Activated naive CD8-positive, alpha-beta T cell treated with anti-CD3 and anti-CD28 coated beads, Interleukin-2, amount 50 U/mL, for 24 hours (primary cell): ENCODE data around the gene NCR3LG1.

Source experiments
- ATAC-seq: fragments of 150-1000 bp; cut with Tn5 transposase; one replicate; pipeline ENCODE4 v1.10.0; 2021
- DNase-seq: peaks from one replicate; pipeline ENCODE4 v3.0.0; 2021
- H3K27ac Mint-ChIP-seq: one replicate; pipeline ENCODE4 v1.8.0; 2021; ENCODE audit warnings: mild to moderate bottlenecking, mixed read lengths
- H3K27me3 Mint-ChIP-seq: one replicate; pipeline ENCODE4 v1.8.0; 2021; ENCODE audit warnings: mixed read lengths
- H3K36me3 Mint-ChIP-seq: one replicate; pipeline ENCODE4 v1.8.0; 2021; ENCODE audit warnings: low read depth, mixed read lengths
- H3K4me1 Mint-ChIP-seq: one replicate; pipeline ENCODE4 v1.8.0; 2021; ENCODE audit warnings: mixed read lengths
- H3K4me3 Mint-ChIP-seq: one replicate; pipeline ENCODE4 v1.8.0; 2021; ENCODE audit warnings: mild to moderate bottlenecking, moderate library complexity, mixed read lengths
- H3K9me3 Mint-ChIP-seq: one replicate; pipeline ENCODE4 v1.8.0; 2021; ENCODE audit warnings: mixed read lengths

NCR3LG1 gene

DNA sequence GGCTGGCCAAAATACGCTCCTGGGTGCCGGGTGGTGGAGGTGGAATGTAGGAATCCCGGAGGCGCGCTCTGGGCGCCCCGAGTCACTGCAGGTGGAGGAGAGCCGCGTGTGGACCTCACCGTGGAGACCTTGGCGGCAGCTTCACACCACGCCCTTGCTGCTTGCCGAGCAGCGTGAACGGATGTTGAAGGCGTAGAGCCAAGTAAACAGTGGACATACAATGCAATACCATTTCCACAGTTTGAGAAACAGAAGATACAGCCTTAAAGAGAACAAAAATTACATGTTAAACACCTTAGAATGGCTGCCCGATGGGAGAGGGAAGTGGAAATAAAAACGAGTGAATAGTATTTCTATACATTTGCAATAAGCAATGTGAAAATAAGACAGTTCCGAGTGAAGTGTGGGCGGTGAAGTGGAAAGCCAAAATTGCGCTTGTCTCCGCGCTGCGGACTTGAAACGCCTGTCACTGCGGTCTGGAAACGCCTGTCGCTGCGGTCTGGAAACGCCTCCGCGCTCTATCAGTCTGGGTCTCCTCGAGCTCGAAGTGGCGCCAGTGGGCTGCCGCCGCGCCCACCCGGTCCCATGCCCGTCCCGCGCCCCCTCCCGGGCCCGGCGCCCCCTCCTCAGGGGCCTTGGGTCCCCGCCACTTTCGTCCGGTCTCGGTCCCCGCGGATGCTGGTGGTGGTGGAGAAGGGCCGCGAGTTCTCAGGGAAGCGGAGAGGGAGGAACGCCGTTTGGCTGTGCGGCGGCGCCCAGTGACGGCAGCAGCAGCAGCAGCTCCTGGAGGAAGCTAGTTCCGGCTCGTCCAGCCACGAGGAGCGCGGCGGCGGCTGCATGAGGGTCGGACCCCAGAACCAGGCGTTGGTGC lies 1.6 kb downstream of the NCR3LG1 start:
- peaks cover 20% of the 10 kb centered on the region for H3K36me3 Mint-ChIP-seq
- peak; percentile 75 for DNase-seq
- no peaks in the 10 kb centered on the region for H3K27me3 Mint-ChIP-seq
- H3K4me1 Mint-ChIP-seq: peaks cover 39% of the 10 kb centered on the region
- peak overlapping the region; percentile 94 for H3K27ac Mint-ChIP-seq
- peak overlapping the region; percentile 92 for H3K4me3 Mint-ChIP-seq
- no peaks in the 10 kb centered on the region for H3K9me3 Mint-ChIP-seq
- ATAC-seq: peak; percentile 58

DNA sequence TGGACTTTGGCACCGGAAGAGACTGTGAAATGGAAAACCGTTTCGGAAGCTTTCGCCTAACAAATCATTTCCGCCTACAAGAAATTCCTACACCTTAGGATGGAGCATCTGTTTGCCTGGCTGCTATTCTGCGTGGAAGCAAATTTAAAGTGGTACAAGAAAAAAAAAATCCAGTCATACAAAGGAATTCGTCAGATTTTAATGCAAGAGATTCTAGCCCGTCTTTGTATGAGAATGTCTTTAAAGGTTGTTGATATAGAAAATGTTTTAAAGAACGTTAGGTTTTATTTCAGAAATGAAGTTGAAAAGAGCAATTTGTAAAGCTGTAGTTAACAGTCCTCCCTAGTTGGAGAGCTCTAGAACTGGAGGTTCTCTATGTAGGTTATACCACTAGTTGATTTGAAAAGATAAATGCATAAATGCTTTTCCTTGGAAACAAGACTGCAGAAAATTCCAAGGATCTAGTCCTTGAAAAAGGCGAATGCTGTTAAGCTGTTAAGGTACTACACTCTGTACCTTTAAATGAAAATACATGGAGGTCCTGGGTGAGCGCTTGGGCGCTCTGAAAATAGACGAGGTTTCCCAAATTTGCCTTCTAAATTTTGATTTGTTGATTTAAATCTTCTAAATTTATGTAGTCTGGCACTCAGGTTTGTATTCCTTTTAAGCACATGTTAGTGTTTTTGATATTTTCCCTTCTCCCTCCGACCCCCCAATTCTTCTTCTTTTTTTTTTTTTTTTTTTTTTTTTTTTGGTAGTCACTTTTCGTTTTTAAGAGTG lies 2.4 kb downstream of the NCR3LG1 start:
- Mint-ChIP-seq H3K4me1 (peaks cover 39% of the 10 kb centered on the region), H3K27me3 (no peaks in the 10 kb centered on the region), H3K9me3 (peaks cover 1% of the 10 kb centered on the region), H3K36me3 (peaks cover 25% of the 10 kb centered on the region), H3K4me3 (peak overlapping the region; percentile 92), H3K27ac (peak overlapping the region; percentile 94)
- ATAC-seq (no peak), DNase-seq (no peak)

DNA sequence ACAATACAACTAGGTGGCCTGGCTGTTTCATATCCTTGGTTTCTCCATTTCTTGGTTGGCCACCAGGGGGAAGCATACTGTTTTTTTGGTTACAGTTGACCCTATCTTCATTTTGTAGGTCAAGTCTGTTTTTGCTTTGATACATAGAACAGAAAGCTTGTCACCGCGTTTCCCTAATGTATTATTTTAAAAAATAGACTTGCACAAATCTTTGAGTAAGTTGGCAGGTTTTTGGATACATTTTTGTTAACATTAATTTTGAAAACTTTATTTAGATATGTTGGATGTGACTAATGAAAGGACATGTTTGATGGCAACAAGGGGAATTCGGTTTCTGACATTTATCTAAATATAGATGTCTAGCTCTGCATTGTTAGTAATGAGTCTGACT lies 3.0 kb downstream of the NCR3LG1 start:
- Mint-ChIP-seq H3K9me3 (peaks cover 3% of the 10 kb centered on the region), H3K27me3 (no peaks in the 10 kb centered on the region), H3K27ac (peak overlapping the region; percentile 32), H3K4me3 (peak overlapping the region; percentile 92), H3K4me1 (peaks cover 39% of the 10 kb centered on the region), H3K36me3 (peaks cover 30% of the 10 kb centered on the region)
- ATAC-seq (no peak), DNase-seq (peak; percentile 77)

DNA sequence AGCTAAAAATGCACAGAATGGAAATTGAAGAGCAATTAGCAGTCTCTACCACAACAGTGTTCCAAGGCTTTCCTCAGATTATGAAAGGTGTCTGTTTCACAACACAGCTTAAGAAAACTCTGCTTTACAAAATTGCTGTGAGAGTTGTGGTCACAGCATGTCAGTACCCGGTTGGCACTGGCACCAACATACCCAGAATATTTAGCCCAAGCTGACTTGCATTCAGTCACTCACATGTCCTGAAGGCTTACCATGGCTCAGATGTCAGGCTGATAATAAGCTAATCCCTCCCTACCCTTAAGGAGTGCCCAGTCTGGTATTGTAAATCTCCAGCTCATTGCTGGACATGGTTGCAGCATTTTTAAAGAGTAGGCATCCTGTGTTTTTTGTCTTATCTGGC lies 14.9 kb downstream of the NCR3LG1 start:
- peaks cover 13% of the 10 kb centered on the region for H3K4me1 Mint-ChIP-seq
- no peak overlapping the region for H3K4me3 Mint-ChIP-seq
- peaks cover 67% of the 10 kb centered on the region for H3K36me3 Mint-ChIP-seq

DNA sequence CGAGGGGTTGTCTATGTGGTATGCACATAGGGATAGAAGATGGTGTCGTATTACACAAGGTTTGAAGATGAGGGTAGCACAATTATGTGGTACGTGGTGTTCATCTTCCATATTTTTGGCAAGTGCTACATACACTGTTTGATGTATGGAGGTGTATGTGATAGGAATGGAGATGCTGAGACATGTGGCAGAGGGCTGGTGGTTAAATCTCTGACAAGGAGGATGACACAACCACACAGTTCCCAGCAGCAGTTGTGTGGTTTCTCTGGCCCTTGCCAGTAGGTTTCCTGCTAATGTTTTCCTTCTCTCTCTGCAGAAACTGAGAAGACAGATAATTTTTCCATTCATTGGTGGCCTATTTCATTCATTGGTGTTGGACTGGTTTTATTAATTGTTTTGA lies 17.0 kb downstream of the NCR3LG1 start:
- Mint-ChIP-seq H3K36me3 (peaks cover 72% of the 10 kb centered on the region), H3K4me1 (peaks cover 13% of the 10 kb centered on the region), H3K9me3 (peaks cover 49% of the 10 kb centered on the region), H3K4me3 (no peak overlapping the region), H3K27ac (no peak overlapping the region), H3K27me3 (no peaks in the 10 kb centered on the region)
- DNase-seq (no peak), ATAC-seq (no peak)

More for the DNA sequence above, 14.9 kb downstream of the NCR3LG1 start:
- H3K27ac Mint-ChIP-seq: no peak overlapping the region
- no peaks in the 10 kb centered on the region for H3K27me3 Mint-ChIP-seq
- peaks cover 33% of the 10 kb centered on the region for H3K9me3 Mint-ChIP-seq
- ATAC-seq (no peak), DNase-seq (no peak)

DNA sequence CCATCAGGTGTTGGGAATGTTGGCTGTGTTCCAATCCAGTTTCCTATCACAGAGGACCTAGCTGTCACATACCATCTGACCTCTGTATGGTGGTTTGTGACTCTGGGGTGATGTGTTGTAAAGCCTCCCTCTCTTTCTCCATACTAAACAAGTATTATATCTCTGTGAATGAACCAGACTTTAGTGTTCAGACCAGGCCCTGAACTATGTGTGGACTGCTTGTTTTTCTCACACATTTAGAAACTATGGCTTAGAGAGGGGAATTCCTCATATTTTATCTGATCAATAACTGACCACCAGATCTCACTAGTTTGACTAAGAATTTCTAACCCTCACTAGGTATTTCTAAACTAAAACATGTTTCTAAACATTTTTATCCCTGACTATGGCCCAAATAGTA lies 17.5 kb downstream of the NCR3LG1 start:
- Mint-ChIP-seq H3K4me3 (no peak overlapping the region), H3K27ac (no peak overlapping the region), H3K4me1 (peaks cover 13% of the 10 kb centered on the region), H3K9me3 (peaks cover 49% of the 10 kb centered on the region), H3K36me3 (peaks cover 68% of the 10 kb centered on the region), H3K27me3 (no peaks in the 10 kb centered on the region)
- DNase-seq: no peak
- no peak for ATAC-seq

- ATAC-seq (no peak), DNase-seq (no peak)
- Mint-ChIP-seq H3K27me3 (no peaks in the 10 kb centered on the region), H3K36me3 (peaks cover 68% of the 10 kb centered on the region), H3K9me3 (peaks cover 52% of the 10 kb centered on the region), H3K4me3 (no peak overlapping the region), H3K27ac (no peak overlapping the region), H3K4me1 (peaks cover 13% of the 10 kb centered on the region)
Measured at GRCh38 chr11:17369684-17370243, 18.2 kb downstream of the NCR3LG1 start.

DNA sequence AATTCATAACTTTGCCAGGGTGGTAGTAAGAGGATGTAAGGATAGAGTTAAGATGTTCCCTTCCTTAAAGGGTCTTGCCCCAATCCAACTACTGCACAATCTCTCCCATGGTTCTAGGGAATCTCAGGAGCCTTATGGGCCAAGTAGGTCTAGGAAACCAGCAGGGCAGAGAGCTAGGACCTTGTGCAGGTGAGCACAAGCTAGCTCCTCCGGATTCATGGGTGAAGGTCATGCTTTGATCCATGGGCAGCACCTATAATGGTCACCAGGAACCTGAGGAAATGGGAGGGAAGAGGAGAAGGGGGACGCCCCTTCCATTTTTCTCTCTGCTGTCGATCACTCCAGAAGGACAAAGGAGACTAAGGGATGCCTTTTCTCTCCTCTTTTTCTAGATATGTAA lies 20.0 kb downstream of the NCR3LG1 start:
- H3K27me3 Mint-ChIP-seq: no peaks in the 10 kb centered on the region
- H3K9me3 Mint-ChIP-seq: peaks cover 52% of the 10 kb centered on the region
- no peak overlapping the region for H3K4me3 Mint-ChIP-seq
- H3K36me3 Mint-ChIP-seq: peaks cover 68% of the 10 kb centered on the region
- no peak overlapping the region for H3K27ac Mint-ChIP-seq
- peaks cover 13% of the 10 kb centered on the region for H3K4me1 Mint-ChIP-seq
- ATAC-seq (no peak), DNase-seq (no peak)

DNA sequence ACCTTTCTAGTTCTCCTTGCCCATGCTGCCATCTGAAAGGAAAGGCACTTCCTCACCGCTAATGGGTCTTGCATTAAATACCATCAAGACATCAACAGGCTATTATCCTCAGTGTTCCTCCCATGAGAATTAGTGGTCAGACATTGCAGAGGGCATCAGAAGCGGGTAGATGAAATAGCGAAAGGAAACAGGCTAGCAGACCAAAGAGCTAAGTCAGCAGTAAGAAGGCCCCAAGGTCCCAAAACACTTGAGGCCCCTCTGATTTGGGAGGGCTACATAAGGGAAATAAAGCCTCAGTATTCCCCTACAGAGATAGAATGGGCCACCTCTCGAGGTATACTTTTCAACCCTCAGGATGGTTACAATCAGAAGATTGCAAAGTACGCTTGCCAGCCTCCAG lies 23.9 kb downstream of the NCR3LG1 start:
- peaks cover 29% of the 10 kb centered on the region for H3K9me3 Mint-ChIP-seq
- no peaks in the 10 kb centered on the region for H3K27me3 Mint-ChIP-seq
- no peak overlapping the region for H3K4me3 Mint-ChIP-seq

GRCh38 chr11:17376493-17376892 lies 24.9 kb downstream of the NCR3LG1 start:
- H3K27ac Mint-ChIP-seq: no peak overlapping the region
- H3K9me3 Mint-ChIP-seq: peaks cover 19% of the 10 kb centered on the region
- H3K27me3 Mint-ChIP-seq: no peaks in the 10 kb centered on the region
- DNase-seq: no peak
- no peak for ATAC-seq
- H3K4me3 Mint-ChIP-seq: no peak overlapping the region
- H3K4me1 Mint-ChIP-seq: no peaks in the 10 kb centered on the region
- peaks cover 23% of the 10 kb centered on the region for H3K36me3 Mint-ChIP-seq

More for the DNA sequence above, 23.9 kb downstream of the NCR3LG1 start:
- Mint-ChIP-seq H3K36me3 (peaks cover 32% of the 10 kb centered on the region), H3K4me1 (no peaks in the 10 kb centered on the region), H3K27ac (no peak overlapping the region)
- no peak for ATAC-seq
- DNase-seq: no peak

- Mint-ChIP-seq H3K4me3 (no peak overlapping the region), H3K36me3 (peaks cover 5% of the 10 kb centered on the region), H3K9me3 (peaks cover 3% of the 10 kb centered on the region), H3K4me1 (no peaks in the 10 kb centered on the region), H3K27ac (no peak overlapping the region), H3K27me3 (no peaks in the 10 kb centered on the region)
- ATAC-seq (no peak), DNase-seq (no peak)
Measured at GRCh38 chr11:17378655-17379054, 27.1 kb downstream of the NCR3LG1 start.

- H3K36me3 Mint-ChIP-seq: peaks cover 5% of the 10 kb centered on the region
- H3K9me3 Mint-ChIP-seq: no peaks in the 10 kb centered on the region
- H3K27ac Mint-ChIP-seq: no peak overlapping the region
- no peaks in the 10 kb centered on the region for H3K4me1 Mint-ChIP-seq
- no peak overlapping the region for H3K4me3 Mint-ChIP-seq
- ATAC-seq (no peak), DNase-seq (no peak)
- no peaks in the 10 kb centered on the region for H3K27me3 Mint-ChIP-seq
Measured at GRCh38 chr11:17379383-17380180, 28.0 kb downstream of the NCR3LG1 start.

DNA sequence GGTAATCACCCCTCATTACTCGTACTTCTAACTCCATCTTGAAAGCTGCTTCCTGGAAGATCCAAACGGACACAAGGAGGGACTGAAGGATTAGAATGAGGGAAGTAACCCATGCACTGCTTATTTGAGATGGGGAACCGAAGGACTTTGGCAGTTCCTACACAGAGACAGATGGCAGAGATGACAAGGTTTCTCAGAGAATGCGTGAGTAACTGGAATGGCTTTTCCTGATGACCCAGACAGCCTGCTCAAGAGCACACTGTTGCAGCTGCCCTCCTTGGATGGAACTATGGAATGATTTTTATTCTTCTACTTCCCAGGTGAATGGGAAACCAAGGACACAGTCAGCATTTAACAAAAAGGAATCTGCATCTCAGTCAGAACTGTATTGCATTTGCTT lies 29.6 kb downstream of the NCR3LG1 start:
- no peak for DNase-seq

GRCh38 chr11:17382046-17382728 lies 30.6 kb downstream of the NCR3LG1 start:
- DNase-seq: no peak
- H3K27ac Mint-ChIP-seq: no peak overlapping the region
- H3K9me3 Mint-ChIP-seq: no peaks in the 10 kb centered on the region
- H3K27me3 Mint-ChIP-seq: peaks cover 3% of the 10 kb centered on the region
- peaks cover 4% of the 10 kb centered on the region for H3K36me3 Mint-ChIP-seq
- no peaks in the 10 kb centered on the region for H3K4me1 Mint-ChIP-seq
- H3K4me3 Mint-ChIP-seq: no peak overlapping the region
- no peak for ATAC-seq

More for the DNA sequence above, 29.6 kb downstream of the NCR3LG1 start:
- H3K27me3 Mint-ChIP-seq: peaks cover 3% of the 10 kb centered on the region
- no peak for ATAC-seq
- H3K4me3 Mint-ChIP-seq: no peak overlapping the region
- peaks cover 4% of the 10 kb centered on the region for H3K36me3 Mint-ChIP-seq
- no peaks in the 10 kb centered on the region for H3K9me3 Mint-ChIP-seq
- no peaks in the 10 kb centered on the region for H3K4me1 Mint-ChIP-seq
- H3K27ac Mint-ChIP-seq: no peak overlapping the region
